Measurements from ENCODE around the gene UPP1. TPM values are rescaled to one million over a fixed set of nuclear protein-coding genes. Genes with fewer than 3 reads are reported as not detected.

UPP1 gene
- total RNA-seq, 1 experiment from 2014 or later = 119 TPM

DNA sequence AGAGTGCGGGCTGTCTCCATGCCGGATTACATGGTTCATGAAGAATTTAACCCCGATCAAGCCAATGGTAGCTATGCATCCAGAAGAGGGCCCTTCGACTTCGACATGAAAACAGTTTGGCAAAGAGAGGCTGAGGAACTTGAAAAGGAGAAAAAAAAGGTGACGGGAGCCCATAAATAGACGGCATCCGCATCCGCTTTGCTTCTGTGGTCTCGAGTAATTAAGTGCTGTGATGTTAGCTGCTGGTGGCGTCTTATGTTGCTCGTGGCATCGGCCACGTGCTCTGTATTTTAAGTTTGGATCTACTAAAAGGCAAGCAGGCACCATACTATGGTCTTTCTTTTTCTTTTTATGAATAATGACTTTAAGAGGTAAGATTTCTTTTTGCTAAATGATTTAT is 42.6 kb upstream of the UPP1 start:
- H2AFZ ChIP-seq = no peak overlapping the region
- no peaks in the 10 kb centered on the region for H3K9me3 ChIP-seq (ENCODE audit: insufficient read depth, low read depth)
- no peaks in the 10 kb centered on the region for H3F3A ChIP-seq (ENCODE audit: insufficient read depth, low read depth)
- no peaks in the 10 kb centered on the region for H3K36me3 ChIP-seq (ENCODE audit: low read depth)
- H3K27ac ChIP-seq = no peak overlapping the region
- ChIA-PET POLR2A (ENCODE audit: unreplicated experiment) (no interaction called here), CTCF (no interaction called here)
- no peaks in the 10 kb centered on the region for H3K9me2 ChIP-seq (ENCODE audit: insufficient read depth)
- H4K20me1 ChIP-seq (ENCODE audit: insufficient read depth) = no peaks in the 10 kb centered on the region
- no peak for DNase-seq
- H3K4me3 ChIP-seq = no peak overlapping the region
- H3K4me1 ChIP-seq (replicated peaks; ENCODE audit: insufficient read depth) = no peaks in the 10 kb centered on the region; the same call in 1 of the 2 replicates
- H3K27me3 ChIP-seq (ENCODE audit: insufficient read depth, low read depth) = no peaks in the 10 kb centered on the region
- H3K79me2 ChIP-seq (ENCODE audit: low read depth) = no peaks in the 10 kb centered on the region
- TF ChIP-seq, protein P1, sequence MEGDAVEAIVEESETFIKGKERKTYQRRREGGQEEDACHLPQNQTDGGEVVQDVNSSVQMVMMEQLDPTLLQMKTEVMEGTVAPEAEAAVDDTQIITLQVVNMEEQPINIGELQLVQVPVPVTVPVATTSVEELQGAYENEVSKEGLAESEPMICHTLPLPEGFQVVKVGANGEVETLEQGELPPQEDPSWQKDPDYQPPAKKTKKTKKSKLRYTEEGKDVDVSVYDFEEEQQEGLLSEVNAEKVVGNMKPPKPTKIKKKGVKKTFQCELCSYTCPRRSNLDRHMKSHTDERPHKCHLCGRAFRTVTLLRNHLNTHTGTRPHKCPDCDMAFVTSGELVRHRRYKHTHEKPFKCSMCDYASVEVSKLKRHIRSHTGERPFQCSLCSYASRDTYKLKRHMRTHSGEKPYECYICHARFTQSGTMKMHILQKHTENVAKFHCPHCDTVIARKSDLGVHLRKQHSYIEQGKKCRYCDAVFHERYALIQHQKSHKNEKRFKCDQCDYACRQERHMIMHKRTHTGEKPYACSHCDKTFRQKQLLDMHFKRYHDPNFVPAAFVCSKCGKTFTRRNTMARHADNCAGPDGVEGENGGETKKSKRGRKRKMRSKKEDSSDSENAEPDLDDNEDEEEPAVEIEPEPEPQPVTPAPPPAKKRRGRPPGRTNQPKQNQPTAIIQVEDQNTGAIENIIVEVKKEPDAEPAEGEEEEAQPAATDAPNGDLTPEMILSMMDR (conservative IDR thresholded peaks at IDR 0.05) = no peak
- no peak for TF ChIP-seq EZH2 (IDR thresholded peaks at IDR 0.05; ENCODE audit: low read depth)
- no peak overlapping the region for H3K4me2 ChIP-seq
- intact Hi-C loops (cut with micrococcal nuclease; ENCODE audit: unreplicated experiment) = no loop called here
- BruUV-seq (replicated peaks) = no TSS peak

DNA sequence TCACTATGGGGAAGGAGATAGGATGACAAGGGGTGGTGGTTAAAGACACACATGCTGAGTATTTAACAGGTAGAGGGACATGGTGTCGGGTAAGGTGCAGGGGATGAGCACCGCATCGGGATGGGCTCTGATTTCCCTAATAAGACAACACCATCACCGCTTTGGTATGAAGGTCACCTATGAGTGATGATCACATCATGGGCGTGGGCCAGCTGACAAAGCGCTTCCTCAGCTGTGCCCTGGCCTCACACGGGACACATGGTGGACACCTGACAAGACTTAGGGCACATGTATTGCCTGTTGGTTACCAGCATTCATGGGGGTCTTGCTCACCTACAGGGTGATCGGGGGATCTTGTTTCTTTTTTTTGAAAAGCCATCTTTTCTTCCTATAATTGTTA is 41.0 kb upstream of the UPP1 start:
- no peak for DNase-seq
- intact Hi-C loops (cut with micrococcal nuclease; ENCODE audit: unreplicated experiment) = no loop called here
- no peaks in the 10 kb centered on the region for H3K27me3 ChIP-seq (ENCODE audit: insufficient read depth, low read depth)
- H3K79me2 ChIP-seq (ENCODE audit: low read depth) = no peaks in the 10 kb centered on the region
- TF ChIP-seq, protein P1 (conservative IDR thresholded peaks at IDR 0.05) = no peak
- no peak for TF ChIP-seq EZH2 (IDR thresholded peaks at IDR 0.05; ENCODE audit: low read depth)
- H3K4me3 ChIP-seq = no peak overlapping the region
- CTCF ChIA-PET = no interaction called here
- no TSS peak for BruUV-seq (replicated peaks)
- no peaks in the 10 kb centered on the region for H3K36me3 ChIP-seq (ENCODE audit: low read depth)
- no peak overlapping the region for H3K27ac ChIP-seq
- H3K4me2 ChIP-seq = no peak overlapping the region
- no peaks in the 10 kb centered on the region for H3K9me2 ChIP-seq (ENCODE audit: insufficient read depth)
- no peaks in the 10 kb centered on the region for H4K20me1 ChIP-seq (ENCODE audit: insufficient read depth)
- no peaks in the 10 kb centered on the region; the same call in 1 of the 2 replicates for H3K4me1 ChIP-seq (replicated peaks; ENCODE audit: insufficient read depth)
- POLR2A ChIA-PET (ENCODE audit: unreplicated experiment) = no interaction called here
- H2AFZ ChIP-seq = no peak overlapping the region
- H3K9me3 ChIP-seq (ENCODE audit: insufficient read depth, low read depth) = no peaks in the 10 kb centered on the region
- H3F3A ChIP-seq (ENCODE audit: insufficient read depth, low read depth) = no peaks in the 10 kb centered on the region

- Histone ChIP-seq H3F3A (ENCODE audit: insufficient read depth, low read depth) (no peaks in the 10 kb centered on the region), H3K4me3 (no peak overlapping the region), H3K36me3 (ENCODE audit: low read depth) (no peaks in the 10 kb centered on the region), H3K4me2 (no peak overlapping the region), H3K4me1 (replicated peaks; ENCODE audit: insufficient read depth) (no peaks in the 10 kb centered on the region; the same call in 1 of the 2 replicates), H3K27me3 (ENCODE audit: insufficient read depth, low read depth) (no peaks in the 10 kb centered on the region), H3K79me2 (ENCODE audit: low read depth) (no peaks in the 10 kb centered on the region), H3K27ac (no peak overlapping the region), H2AFZ (no peak overlapping the region), H4K20me1 (ENCODE audit: insufficient read depth) (no peaks in the 10 kb centered on the region), H3K9me3 (ENCODE audit: insufficient read depth, low read depth) (no peaks in the 10 kb centered on the region), H3K9me2 (ENCODE audit: insufficient read depth) (no peaks in the 10 kb centered on the region)
- CTCF ChIA-PET = interaction anchor here (0.5 to 0.6 kb wide), 2 partner anchors 45 to 49 kb away, joined by 7 to 15 read pairs; no protein-coding TSS in a partner anchor
- BruUV-seq (replicated peaks) = no TSS peak
- no peak for DNase-seq
- TF ChIP-seq EZH2 (IDR thresholded peaks at IDR 0.05; ENCODE audit: low read depth) = no peak
- POLR2A ChIA-PET (ENCODE audit: unreplicated experiment) = no interaction called here
- intact Hi-C loops (cut with micrococcal nuclease; ENCODE audit: unreplicated experiment) = no loop called here
Observed at GRCh38 chr7:48049850-48050249, 39.2 kb upstream of the UPP1 start.

DNA sequence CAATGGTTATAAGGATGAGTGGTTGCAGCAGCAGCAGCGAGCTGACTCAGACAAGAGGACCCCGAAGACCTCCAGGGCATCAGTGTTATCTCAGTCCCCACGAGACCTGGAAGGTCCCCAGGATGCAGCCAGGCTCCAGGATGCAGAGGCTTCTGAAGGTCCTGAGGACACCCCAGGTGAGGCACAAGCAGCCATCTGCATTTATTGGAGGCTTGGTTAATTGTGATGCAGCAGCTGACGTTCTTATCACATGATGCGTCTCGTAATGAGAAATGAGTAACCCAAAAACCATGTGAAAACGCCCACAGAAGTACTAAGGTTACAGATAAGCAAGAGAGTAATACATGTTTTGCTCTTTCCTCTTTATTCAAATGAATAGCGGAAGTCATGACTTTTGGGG is 36.3 kb upstream of the UPP1 start:
- Histone ChIP-seq H3K9me2 (ENCODE audit: insufficient read depth) (no peaks in the 10 kb centered on the region), H3K4me2 (no peak overlapping the region), H2AFZ (no peak overlapping the region), H3K27me3 (ENCODE audit: insufficient read depth, low read depth) (no peaks in the 10 kb centered on the region), H3K36me3 (ENCODE audit: low read depth) (no peaks in the 10 kb centered on the region), H3K4me1 (replicated peaks; ENCODE audit: insufficient read depth) (no peaks in the 10 kb centered on the region; the same call in 1 of the 2 replicates), H3K9me3 (ENCODE audit: insufficient read depth, low read depth) (0 out of 2 replicates have a peak, but pooled peaks cover 8% of the 10 kb centered on the region), H3F3A (ENCODE audit: insufficient read depth, low read depth) (no peaks in the 10 kb centered on the region), H3K4me3 (no peak overlapping the region), H3K79me2 (ENCODE audit: low read depth) (no peaks in the 10 kb centered on the region), H3K27ac (no peak overlapping the region), H4K20me1 (ENCODE audit: insufficient read depth) (no peaks in the 10 kb centered on the region)
- CTCF ChIA-PET = no interaction called here
- no TSS peak for BruUV-seq (replicated peaks)
- TF ChIP-seq, protein P1 (conservative IDR thresholded peaks at IDR 0.05) = no peak
- no peak for TF ChIP-seq EZH2 (IDR thresholded peaks at IDR 0.05; ENCODE audit: low read depth)
- intact Hi-C loops (cut with micrococcal nuclease; ENCODE audit: unreplicated experiment) = no loop called here
- POLR2A ChIA-PET (ENCODE audit: unreplicated experiment) = no interaction called here
- DNase-seq = peak; percentile 11 to 49
